HEK293 (cell line): ENCODE data around the gene ERCC3.

ENCODE experiments used
- AEBP2 ChIP-seq: fragments of 450-650 bp; formaldehyde crosslinking; IDR thresholded peaks from 2 replicates; pipeline ENCODE4 v1.5.1; 2016; ENCODE audit warnings: missing biosample characterization, missing genetic modification characterization, borderline replicate concordance
- BCL11B ChIP-seq: fragments of 450-650 bp; formaldehyde crosslinking; IDR thresholded peaks from 2 replicates; pipeline ENCODE4 v1.5.1; 2016; ENCODE audit warnings: low read depth, missing biosample characterization, missing genetic modification characterization
- GLIS1 ChIP-seq: fragments of 450-650 bp; formaldehyde crosslinking; IDR thresholded peaks from 2 replicates; pipeline ENCODE4 v1.5.1; 2016; ENCODE audit warnings: missing biosample characterization, missing genetic modification characterization
- GLIS2 ChIP-seq: fragments of 450-650 bp; formaldehyde crosslinking; IDR thresholded peaks from 2 replicates; pipeline ENCODE4 v1.5.1; 2016; ENCODE audit warnings: missing biosample characterization, missing genetic modification characterization
- IKZF3 ChIP-seq: fragments of 450-650 bp; IDR thresholded peaks from 2 replicates; pipeline ENCODE4 v1.5.0; 2018; ENCODE audit warnings: missing biosample characterization, mild to moderate bottlenecking, missing genetic modification characterization, moderate library complexity
- INSM2 ChIP-seq: fragments of 450-650 bp; formaldehyde crosslinking; IDR thresholded peaks from 2 replicates; pipeline ENCODE4 v1.5.1; 2016; ENCODE audit warnings: missing biosample characterization, missing genetic modification characterization
- MEIS1 ChIP-seq: sonication (generic); formaldehyde crosslinking; IDR thresholded peaks from 2 replicates; pipeline ENCODE4 v1.8.1; 2022; ENCODE audit warnings: missing genetic modification reagents, mild to moderate bottlenecking, borderline replicate concordance
- OSR2 ChIP-seq: fragments of 450-650 bp; formaldehyde crosslinking; IDR thresholded peaks from 2 replicates; pipeline ENCODE4 v1.5.1; 2016; ENCODE audit warnings: missing biosample characterization, missing genetic modification characterization
- SP3 ChIP-seq: fragments of 450-650 bp; formaldehyde crosslinking; IDR thresholded peaks from 2 replicates; pipeline ENCODE4 v1.5.1; 2016; ENCODE audit warnings: missing biosample characterization, missing genetic modification characterization
- TRIM28 ChIP-seq: IDR thresholded peaks from 2 replicates; pipeline ENCODE4 v1.6.1; 2011; ENCODE audit warnings: low read length, control low read depth, borderline replicate concordance
- ZBTB1 ChIP-seq: fragments of 450-650 bp; formaldehyde crosslinking; IDR thresholded peaks from 2 replicates; pipeline ENCODE4 v1.5.1; 2016; ENCODE audit warnings: missing biosample characterization, missing genetic modification characterization
- ZBTB17 ChIP-seq: fragments of 450-650 bp; formaldehyde crosslinking; IDR thresholded peaks from 2 replicates; pipeline ENCODE4 v1.5.1; 2016; ENCODE audit warnings: missing biosample characterization, missing genetic modification characterization
- ZBTB26 ChIP-seq: fragments of 450-650 bp; formaldehyde crosslinking; optimal IDR thresholded peaks from 2 replicates; pipeline ENCODE3; 2016; ENCODE audit warnings: missing biosample characterization, mild to moderate bottlenecking, missing genetic modification characterization
- ZNF174 ChIP-seq: fragments of 450-650 bp; formaldehyde crosslinking; IDR thresholded peaks from 2 replicates; pipeline ENCODE4 v1.5.0; 2017; ENCODE audit warnings: missing biosample characterization, mild to moderate bottlenecking, missing genetic modification characterization
- ZNF311 ChIP-seq: fragments of 450-650 bp; formaldehyde crosslinking; IDR thresholded peaks from 2 replicates; pipeline ENCODE4 v1.5.1; 2017; ENCODE audit warnings: missing biosample characterization, missing genetic modification characterization, borderline replicate concordance
- ZNF362 ChIP-seq: fragments of 450-650 bp; formaldehyde crosslinking; IDR thresholded peaks from 2 replicates; pipeline ENCODE4 v1.5.1; 2016; ENCODE audit warnings: missing biosample characterization, missing genetic modification characterization
- ZNF513 ChIP-seq: fragments of 450-650 bp; IDR thresholded peaks from 2 replicates; pipeline ENCODE4 v1.5.1; 2018; ENCODE audit warnings: missing biosample characterization, missing genetic modification characterization
- ZNF518A ChIP-seq: fragments of 450-650 bp; formaldehyde crosslinking; conservative IDR thresholded peaks from 2 replicates; pipeline ENCODE4 v1.5.1; 2016; ENCODE audit warnings: low read depth, missing biosample characterization, missing genetic modification characterization
- ZNF580 ChIP-seq: fragments of 450-650 bp; formaldehyde crosslinking; IDR thresholded peaks from 2 replicates; pipeline ENCODE4 v1.5.1; 2016; ENCODE audit warnings: missing biosample characterization, missing genetic modification characterization
- ZNF624 ChIP-seq: fragments of 450-650 bp; formaldehyde crosslinking; IDR thresholded peaks from 2 replicates; pipeline ENCODE4 v1.5.1; 2017; ENCODE audit warnings: missing biosample characterization, missing genetic modification characterization
- ZNF645 ChIP-seq: fragments of 450-650 bp; formaldehyde crosslinking; IDR thresholded peaks from 2 replicates; pipeline ENCODE4; 2016; ENCODE audit warnings: missing biosample characterization, missing genetic modification characterization
- ZNF664 ChIP-seq: fragments of 450-650 bp; formaldehyde crosslinking; IDR thresholded peaks from 2 replicates; pipeline ENCODE4 v1.5.1; 2016; ENCODE audit warnings: missing biosample characterization, missing genetic modification characterization
- ZNF670 ChIP-seq: fragments of 450-650 bp; formaldehyde crosslinking; IDR thresholded peaks from 2 replicates; pipeline ENCODE4 v1.5.1; 2016; ENCODE audit warnings: missing biosample characterization, missing genetic modification characterization, low read depth
- ZNF707 ChIP-seq: fragments of 450-650 bp; formaldehyde crosslinking; IDR thresholded peaks from 2 replicates; pipeline ENCODE4 v1.5.1; 2016; ENCODE audit warnings: missing biosample characterization, missing genetic modification characterization
- ZNF785 ChIP-seq: fragments of 450-650 bp; formaldehyde crosslinking; IDR thresholded peaks from 2 replicates; pipeline ENCODE4 v1.5.1; 2016; ENCODE audit warnings: missing biosample characterization, missing genetic modification characterization
- ZSCAN23 ChIP-seq: fragments of 450-650 bp; formaldehyde crosslinking; IDR thresholded peaks from 2 replicates; pipeline ENCODE4 v1.5.1; 2016; ENCODE audit warnings: missing biosample characterization, missing genetic modification characterization

The ERCC3 gene

GRCh38 chr2:127226520-127227263 is 67.3 kb downstream of the ERCC3 start (continued):
- peak; percentile 93 for TF ChIP-seq INSM2
- TF ChIP-seq BCL11B (tag by site-specific recombination): no peak
- no peak for TF ChIP-seq ZNF707 (tag by site-specific recombination)
- no peak for TF ChIP-seq ZNF785 (tag by site-specific recombination)
- no peak for TF ChIP-seq ZNF670 (tag by site-specific recombination)
- TF ChIP-seq AEBP2: no peak
- no peak for TF ChIP-seq ZNF513 (tag by site-specific recombination)
- 0 out of 2 replicates have a peak, but pooled peaks have one; percentile 27 for TF ChIP-seq SP3 (tag by site-specific recombination)
- TF ChIP-seq OSR2 (tag by site-specific recombination): peak; percentile 83
- no peak for TF ChIP-seq ZNF311 (tag by site-specific recombination)
- TF ChIP-seq TRIM28: peak; percentile 73; the same call in 1 of the 2 replicates
- TF ChIP-seq ZNF518A (tag by site-specific recombination): no peak
- TF ChIP-seq ZNF624 (tag by site-specific recombination): no peak
- TF ChIP-seq ZNF664 (tag by site-specific recombination): no peak
- no peak for TF ChIP-seq ZNF174 (tag by site-specific recombination)
- no peak for TF ChIP-seq ZNF362
- no peak for TF ChIP-seq ZBTB1 (tag by site-specific recombination)
- TF ChIP-seq MEIS1: no peak
- no peak for TF ChIP-seq ZBTB26 (tag by site-specific recombination)
- TF ChIP-seq ZBTB17: no peak; the same call in none of the 2 replicates
- TF ChIP-seq GLIS1 (tag by site-specific recombination): peak; percentile 42
- no peak for TF ChIP-seq GLIS2 (tag by site-specific recombination)
- no peak for TF ChIP-seq ZNF645
- TF ChIP-seq IKZF3 (tag by site-specific recombination): peak; percentile 66; the same call in 1 of the 2 replicates
- TF ChIP-seq ZSCAN23 (tag by site-specific recombination): peak; percentile 70
- no peak for TF ChIP-seq ZNF580 (tag by site-specific recombination)
